ENCODE results near the gene KCNN4. TPM values are rescaled to one million over a fixed set of nuclear protein-coding genes. Genes with fewer than 3 reads are reported as not detected.

Gene KCNN4
- total and polyA plus RNA-seq, 2 experiments from 2014 or later, result 0.86 to 3.2 TPM

GRCh38 chr19:43782689-43783231 lies 2.0 kb upstream of the KCNN4 start:
- Histone ChIP-seq H3K4me1 (ENCODE audit: insufficient read depth) (peaks cover 16% of the 10 kb centered on the region), H4K20me1 (replicated peaks; ENCODE audit: insufficient read depth) (no peaks in the 10 kb centered on the region), H3K27ac (ENCODE audit: low read depth) (no peak overlapping the region), H3K36me3 (ENCODE audit: insufficient read depth) (no peaks in the 10 kb centered on the region), H3F3A (replicated peaks; ENCODE audit: low read depth) (no peaks in the 10 kb centered on the region), H3K27me3 (ENCODE audit: insufficient read depth) (0 out of 2 replicates have a peak, but pooled peaks cover 3% of the 10 kb centered on the region), H2AFZ (0 out of 2 replicates have a peak overlapping the region, but pooled peaks have one; percentile 32), H3K4me3 (no peak overlapping the region), H3K79me2 (replicated peaks; ENCODE audit: insufficient read depth) (no peaks in the 10 kb centered on the region), H3K9me2 (ENCODE audit: insufficient read depth) (no peaks in the 10 kb centered on the region), H3K4me2 (no peak overlapping the region)
- peaks cover 30% of the 10 kb centered on the region for H3K4me1 Mint-ChIP-seq
- TF ChIP-seq JUNB (IDR thresholded peaks at IDR 0.05; ENCODE audit: unreplicated experiment) (no peak), CREB1 (CRISPR knock-in tag; IDR thresholded peaks at IDR 0.05; ENCODE audit: low read depth) (no peak), ZNF331 (CRISPR knock-in tag; IDR thresholded peaks at IDR 0.05; ENCODE audit: low read depth) (no peak), NANOG (IDR thresholded peaks at IDR 0.05; ENCODE audit: borderline replicate concordance) (no peak), STAT1 (IDR thresholded peaks at IDR 0.05; ENCODE audit: unreplicated experiment) (no peak), EZH2phosphoT487 (IDR thresholded peaks at IDR 0.05; ENCODE audit: unreplicated experiment) (no peak), EZH2 (IDR thresholded peaks at IDR 0.05; ENCODE audit: low read depth, unreplicated experiment) (no peak), ZNF114 (CRISPR knock-in tag; IDR thresholded peaks at IDR 0.05) (no peak)
- TF ChIP-seq, protein P1, sequence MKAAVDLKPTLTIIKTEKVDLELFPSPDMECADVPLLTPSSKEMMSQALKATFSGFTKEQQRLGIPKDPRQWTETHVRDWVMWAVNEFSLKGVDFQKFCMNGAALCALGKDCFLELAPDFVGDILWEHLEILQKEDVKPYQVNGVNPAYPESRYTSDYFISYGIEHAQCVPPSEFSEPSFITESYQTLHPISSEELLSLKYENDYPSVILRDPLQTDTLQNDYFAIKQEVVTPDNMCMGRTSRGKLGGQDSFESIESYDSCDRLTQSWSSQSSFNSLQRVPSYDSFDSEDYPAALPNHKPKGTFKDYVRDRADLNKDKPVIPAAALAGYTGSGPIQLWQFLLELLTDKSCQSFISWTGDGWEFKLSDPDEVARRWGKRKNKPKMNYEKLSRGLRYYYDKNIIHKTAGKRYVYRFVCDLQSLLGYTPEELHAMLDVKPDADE (IDR thresholded peaks at IDR 0.05), result no peak
- TF ChIP-seq, protein P2, sequence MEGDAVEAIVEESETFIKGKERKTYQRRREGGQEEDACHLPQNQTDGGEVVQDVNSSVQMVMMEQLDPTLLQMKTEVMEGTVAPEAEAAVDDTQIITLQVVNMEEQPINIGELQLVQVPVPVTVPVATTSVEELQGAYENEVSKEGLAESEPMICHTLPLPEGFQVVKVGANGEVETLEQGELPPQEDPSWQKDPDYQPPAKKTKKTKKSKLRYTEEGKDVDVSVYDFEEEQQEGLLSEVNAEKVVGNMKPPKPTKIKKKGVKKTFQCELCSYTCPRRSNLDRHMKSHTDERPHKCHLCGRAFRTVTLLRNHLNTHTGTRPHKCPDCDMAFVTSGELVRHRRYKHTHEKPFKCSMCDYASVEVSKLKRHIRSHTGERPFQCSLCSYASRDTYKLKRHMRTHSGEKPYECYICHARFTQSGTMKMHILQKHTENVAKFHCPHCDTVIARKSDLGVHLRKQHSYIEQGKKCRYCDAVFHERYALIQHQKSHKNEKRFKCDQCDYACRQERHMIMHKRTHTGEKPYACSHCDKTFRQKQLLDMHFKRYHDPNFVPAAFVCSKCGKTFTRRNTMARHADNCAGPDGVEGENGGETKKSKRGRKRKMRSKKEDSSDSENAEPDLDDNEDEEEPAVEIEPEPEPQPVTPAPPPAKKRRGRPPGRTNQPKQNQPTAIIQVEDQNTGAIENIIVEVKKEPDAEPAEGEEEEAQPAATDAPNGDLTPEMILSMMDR (conservative IDR thresholded peaks at IDR 0.05; ENCODE audit: low read depth in 2 of 2), result no peak
- TF ChIP-seq, protein P3, sequence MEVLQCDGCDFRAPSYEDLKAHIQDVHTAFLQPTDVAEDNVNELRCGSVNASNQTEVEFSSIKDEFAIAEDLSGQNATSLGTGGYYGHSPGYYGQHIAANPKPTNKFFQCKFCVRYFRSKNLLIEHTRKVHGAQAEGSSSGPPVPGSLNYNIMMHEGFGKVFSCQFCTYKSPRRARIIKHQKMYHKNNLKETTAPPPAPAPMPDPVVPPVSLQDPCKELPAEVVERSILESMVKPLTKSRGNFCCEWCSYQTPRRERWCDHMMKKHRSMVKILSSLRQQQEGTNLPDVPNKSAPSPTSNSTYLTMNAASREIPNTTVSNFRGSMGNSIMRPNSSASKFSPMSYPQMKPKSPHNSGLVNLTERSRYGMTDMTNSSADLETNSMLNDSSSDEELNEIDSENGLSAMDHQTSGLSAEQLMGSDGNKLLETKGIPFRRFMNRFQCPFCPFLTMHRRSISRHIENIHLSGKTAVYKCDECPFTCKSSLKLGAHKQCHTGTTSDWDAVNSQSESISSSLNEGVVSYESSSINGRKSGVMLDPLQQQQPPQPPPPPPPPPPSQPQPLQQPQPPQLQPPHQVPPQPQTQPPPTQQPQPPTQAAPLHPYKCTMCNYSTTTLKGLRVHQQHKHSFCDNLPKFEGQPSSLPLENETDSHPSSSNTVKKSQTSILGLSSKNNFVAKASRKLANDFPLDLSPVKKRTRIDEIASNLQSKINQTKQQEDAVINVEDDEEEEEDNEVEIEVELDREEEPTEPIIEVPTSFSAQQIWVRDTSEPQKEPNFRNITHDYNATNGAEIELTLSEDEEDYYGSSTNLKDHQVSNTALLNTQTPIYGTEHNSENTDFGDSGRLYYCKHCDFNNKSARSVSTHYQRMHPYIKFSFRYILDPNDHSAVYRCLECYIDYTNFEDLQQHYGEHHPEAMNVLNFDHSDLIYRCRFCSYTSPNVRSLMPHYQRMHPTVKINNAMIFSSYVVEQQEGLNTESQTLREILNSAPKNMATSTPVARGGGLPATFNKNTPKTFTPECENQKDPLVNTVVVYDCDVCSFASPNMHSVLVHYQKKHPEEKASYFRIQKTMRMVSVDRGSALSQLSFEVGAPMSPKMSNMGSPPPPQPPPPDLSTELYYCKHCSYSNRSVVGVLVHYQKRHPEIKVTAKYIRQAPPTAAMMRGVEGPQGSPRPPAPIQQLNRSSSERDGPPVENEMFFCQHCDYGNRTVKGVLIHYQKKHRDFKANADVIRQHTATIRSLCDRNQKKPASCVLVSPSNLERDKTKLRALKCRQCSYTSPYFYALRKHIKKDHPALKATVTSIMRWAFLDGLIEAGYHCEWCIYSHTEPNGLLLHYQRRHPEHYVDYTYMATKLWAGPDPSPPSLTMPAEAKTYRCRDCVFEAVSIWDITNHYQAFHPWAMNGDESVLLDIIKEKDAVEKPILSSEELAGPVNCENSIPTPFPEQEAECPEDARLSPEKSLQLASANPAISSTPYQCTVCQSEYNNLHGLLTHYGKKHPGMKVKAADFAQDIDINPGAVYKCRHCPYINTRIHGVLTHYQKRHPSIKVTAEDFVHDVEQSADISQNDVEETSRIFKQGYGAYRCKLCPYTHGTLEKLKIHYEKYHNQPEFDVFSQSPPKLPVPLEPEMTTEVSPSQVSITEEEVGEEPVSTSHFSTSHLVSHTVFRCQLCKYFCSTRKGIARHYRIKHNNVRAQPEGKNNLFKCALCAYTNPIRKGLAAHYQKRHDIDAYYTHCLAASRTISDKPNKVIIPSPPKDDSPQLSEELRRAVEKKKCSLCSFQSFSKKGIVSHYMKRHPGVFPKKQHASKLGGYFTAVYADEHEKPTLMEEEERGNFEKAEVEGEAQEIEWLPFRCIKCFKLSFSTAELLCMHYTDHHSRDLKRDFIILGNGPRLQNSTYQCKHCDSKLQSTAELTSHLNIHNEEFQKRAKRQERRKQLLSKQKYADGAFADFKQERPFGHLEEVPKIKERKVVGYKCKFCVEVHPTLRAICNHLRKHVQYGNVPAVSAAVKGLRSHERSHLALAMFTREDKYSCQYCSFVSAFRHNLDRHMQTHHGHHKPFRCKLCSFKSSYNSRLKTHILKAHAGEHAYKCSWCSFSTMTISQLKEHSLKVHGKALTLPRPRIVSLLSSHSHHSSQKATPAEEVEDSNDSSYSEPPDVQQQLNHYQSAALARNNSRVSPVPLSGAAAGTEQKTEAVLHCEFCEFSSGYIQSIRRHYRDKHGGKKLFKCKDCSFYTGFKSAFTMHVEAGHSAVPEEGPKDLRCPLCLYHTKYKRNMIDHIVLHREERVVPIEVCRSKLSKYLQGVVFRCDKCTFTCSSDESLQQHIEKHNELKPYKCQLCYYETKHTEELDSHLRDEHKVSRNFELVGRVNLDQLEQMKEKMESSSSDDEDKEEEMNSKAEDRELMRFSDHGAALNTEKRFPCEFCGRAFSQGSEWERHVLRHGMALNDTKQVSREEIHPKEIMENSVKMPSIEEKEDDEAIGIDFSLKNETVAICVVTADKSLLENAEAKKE (CRISPR knock-in tag; IDR thresholded peaks at IDR 0.05), result no peak
- no peak overlapping the region for H3K27ac Mint-ChIP-seq
- no peaks in the 10 kb centered on the region for H3K36me3 Mint-ChIP-seq (ENCODE audit: low read depth)
- no peak for DNase-seq (ENCODE audit: low spot score)
- peaks cover 16% of the 10 kb centered on the region for H3K27me3 Mint-ChIP-seq (ENCODE audit: insufficient read depth, low read depth, poor library complexity)
- no peaks in the 10 kb centered on the region; the same call in 2 of the 3 replicates for H3K9me3 Mint-ChIP-seq
- no peak overlapping the region for H3K4me3 Mint-ChIP-seq
- no peak for ATAC-seq
